Measurements from ENCODE around the gene NPPA.

NPPA gene

DNA sequence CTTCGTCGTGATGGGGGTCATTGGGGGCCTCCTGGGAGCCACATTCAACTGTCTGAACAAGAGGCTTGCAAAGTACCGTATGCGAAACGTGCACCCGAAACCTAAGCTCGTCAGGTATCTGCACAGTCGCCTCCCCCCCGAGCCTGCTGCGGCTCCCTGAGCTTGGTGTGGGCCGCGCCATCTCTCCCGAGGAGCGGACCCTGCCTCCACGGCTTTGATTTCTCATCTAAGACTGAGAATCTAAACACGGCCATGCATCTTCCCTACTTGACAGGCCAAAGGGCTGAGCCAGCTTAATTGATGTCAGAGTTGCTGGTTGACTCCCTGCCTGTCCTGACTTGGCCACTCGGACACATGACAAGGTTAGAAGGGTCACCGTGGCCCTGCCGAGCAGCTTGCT lies 19.1 kb downstream of the NPPA start:
- H3K4me3 ChIP-seq (ENCODE audit: low read depth, low read length) = no peak overlapping the region
- DNase-seq (ENCODE audit: low read depth, low spot score) = no peak
- POLR2A ChIA-PET = no interaction called here
- CTCF ChIA-PET = interaction anchor here (1.2 to 8.7 kb wide), 2 partner anchors 10 to 16 kb away, joined by 3 to 86 read pairs; no protein-coding TSS in a partner anchor
- TF ChIP-seq, protein P1, sequence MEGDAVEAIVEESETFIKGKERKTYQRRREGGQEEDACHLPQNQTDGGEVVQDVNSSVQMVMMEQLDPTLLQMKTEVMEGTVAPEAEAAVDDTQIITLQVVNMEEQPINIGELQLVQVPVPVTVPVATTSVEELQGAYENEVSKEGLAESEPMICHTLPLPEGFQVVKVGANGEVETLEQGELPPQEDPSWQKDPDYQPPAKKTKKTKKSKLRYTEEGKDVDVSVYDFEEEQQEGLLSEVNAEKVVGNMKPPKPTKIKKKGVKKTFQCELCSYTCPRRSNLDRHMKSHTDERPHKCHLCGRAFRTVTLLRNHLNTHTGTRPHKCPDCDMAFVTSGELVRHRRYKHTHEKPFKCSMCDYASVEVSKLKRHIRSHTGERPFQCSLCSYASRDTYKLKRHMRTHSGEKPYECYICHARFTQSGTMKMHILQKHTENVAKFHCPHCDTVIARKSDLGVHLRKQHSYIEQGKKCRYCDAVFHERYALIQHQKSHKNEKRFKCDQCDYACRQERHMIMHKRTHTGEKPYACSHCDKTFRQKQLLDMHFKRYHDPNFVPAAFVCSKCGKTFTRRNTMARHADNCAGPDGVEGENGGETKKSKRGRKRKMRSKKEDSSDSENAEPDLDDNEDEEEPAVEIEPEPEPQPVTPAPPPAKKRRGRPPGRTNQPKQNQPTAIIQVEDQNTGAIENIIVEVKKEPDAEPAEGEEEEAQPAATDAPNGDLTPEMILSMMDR (IDR thresholded peaks at IDR 0.05; ENCODE audit: insufficient read depth, low read length, missing control alignments) = no peak

DNA sequence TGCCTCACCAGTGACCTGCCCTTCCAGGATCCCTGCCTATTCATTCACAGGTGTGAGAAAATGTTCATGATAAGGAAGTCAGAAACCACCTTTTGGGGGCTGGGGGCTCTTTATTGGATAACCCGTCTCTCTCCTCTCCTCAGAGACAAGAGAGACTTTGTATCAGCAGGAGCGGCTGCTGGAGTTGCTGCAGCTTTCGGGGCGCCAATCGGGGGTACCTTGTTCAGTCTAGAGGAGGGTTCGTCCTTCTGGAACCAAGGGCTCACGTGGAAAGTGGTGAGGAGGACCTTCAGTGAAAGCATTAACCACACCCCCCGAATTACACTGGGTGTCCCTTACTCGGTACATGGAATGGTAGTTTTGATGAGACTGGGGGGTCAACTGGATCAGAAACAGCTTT lies 20.6 kb downstream of the NPPA start:
- TF ChIP-seq, protein P1 (IDR thresholded peaks at IDR 0.05; ENCODE audit: insufficient read depth, low read length, missing control alignments) = no peak
- ChIA-PET POLR2A (no interaction called here), CTCF (interaction anchor here (8.7 kb wide), 1 partner anchor 11 kb away, joined by 86 read pairs; no protein-coding TSS in a partner anchor)
- no peak for DNase-seq (ENCODE audit: low read depth, low spot score)
- H3K4me3 ChIP-seq (ENCODE audit: low read depth, low read length) = no peak overlapping the region

DNA sequence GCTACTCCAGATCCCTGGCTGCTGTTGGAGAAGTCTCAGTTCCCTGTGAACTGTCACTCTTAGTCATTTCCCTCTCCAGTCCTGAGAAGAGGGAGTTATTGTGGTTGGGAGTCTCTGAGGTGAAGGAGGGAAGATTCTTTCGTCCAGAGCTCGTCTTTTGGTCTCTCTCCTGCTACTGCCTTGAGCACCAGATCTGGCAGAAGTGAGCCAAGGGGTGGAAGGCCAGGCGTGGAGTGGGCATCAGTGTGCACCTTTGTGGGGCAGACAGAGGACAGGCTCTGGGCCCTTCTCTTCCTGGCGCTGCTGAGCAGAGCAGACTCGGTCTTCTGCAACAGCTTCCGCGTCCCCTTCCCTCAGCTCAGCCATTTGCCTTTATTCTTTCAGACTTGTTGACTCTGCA lies 22.5 kb downstream of the NPPA start:
- H3K4me3 ChIP-seq (ENCODE audit: low read depth, low read length) = no peak overlapping the region
- CTCF ChIA-PET = interaction anchor here (8.7 kb wide), 1 partner anchor 13 kb away, joined by 86 read pairs; no protein-coding TSS in a partner anchor

DNA sequence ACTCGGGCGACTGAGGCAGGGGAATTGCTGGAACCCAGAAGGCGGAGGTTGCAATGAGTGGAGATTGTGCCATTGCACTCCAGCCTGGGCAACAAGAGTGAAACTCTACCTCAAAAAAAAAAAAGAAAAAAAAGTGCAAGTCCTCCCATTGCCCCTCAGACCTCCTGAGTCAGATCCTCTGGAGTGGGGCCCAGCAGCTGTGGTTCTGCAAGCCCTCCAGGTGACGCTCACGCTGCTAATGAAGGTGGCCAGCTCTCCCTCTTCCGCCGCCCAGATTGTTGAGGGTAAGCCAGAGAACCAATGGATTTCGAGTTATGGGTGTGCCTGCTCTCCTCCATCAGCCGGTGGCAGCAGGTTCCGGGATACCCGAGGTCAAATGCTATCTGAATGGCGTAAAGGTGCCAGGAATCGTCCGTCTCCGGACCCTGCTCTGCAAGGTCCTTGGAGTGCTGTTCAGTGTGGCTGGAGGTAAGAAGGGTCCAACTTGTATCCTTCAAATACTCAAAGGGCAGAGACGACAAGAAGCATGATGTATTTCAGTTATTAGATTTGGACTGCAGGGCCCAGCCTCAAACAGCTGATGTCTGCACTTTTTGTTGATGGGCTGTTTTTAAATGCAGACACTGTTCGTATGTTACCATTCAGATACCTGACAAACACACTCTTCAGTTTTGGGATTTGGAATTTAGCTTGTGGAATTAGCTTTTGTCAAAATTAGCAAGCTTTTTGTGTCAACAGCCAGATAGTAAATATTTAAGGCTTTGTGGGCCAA lies 24.0 kb downstream of the NPPA start:
- POLR2A ChIA-PET = interaction anchor here (0.7 to 1.3 kb wide), 2 partner anchors 57 to 85 kb away, joined by 4 to 5 read pairs; no protein-coding TSS in a partner anchor
- CTCF ChIA-PET = interaction anchor here (0.9 to 8.7 kb wide), 3 partner anchors 15 to 786 kb away, joined by 3 to 86 read pairs (median 4); no protein-coding TSS in a partner anchor
- no peak overlapping the region for H3K4me3 ChIP-seq (ENCODE audit: low read depth, low read length)
- no peak for DNase-seq (ENCODE audit: low read depth, low spot score)
- TF ChIP-seq, protein P1 (IDR thresholded peaks at IDR 0.05; ENCODE audit: insufficient read depth, low read length, missing control alignments) = no peak

More for the DNA sequence above, 22.5 kb downstream of the NPPA start:
- TF ChIP-seq, protein P1 (IDR thresholded peaks at IDR 0.05; ENCODE audit: insufficient read depth, low read length, missing control alignments) = no peak
- POLR2A ChIA-PET = interaction anchor here (1.3 kb wide), 1 partner anchor 83 kb away, joined by 5 read pairs; no protein-coding TSS in a partner anchor
- DNase-seq (ENCODE audit: low read depth, low spot score) = no peak

DNA sequence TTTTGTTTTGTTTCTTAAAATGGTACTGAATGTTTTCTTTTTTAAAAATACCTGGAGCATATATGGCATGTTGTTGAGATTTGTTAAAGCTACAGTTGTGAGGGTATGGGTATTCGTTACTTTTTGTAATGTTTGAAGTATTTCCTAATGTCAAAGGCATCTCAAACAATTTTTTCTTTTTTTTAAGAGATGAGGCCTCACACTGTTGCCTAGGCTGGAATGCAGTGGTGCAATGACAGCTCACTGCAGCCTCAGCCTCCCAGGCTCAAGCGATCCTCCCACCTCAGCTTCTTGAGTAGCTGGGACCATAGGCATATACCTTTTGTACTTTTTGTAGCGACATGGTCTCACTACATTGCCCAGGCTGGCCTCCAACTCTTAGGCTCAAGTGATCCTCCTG lies 25.5 kb downstream of the NPPA start:
- POLR2A ChIA-PET = interaction anchor here (1.3 to 1.8 kb wide), 2 partner anchors 17 to 87 kb away, joined by 4 to 10 read pairs; no protein-coding TSS in a partner anchor
- CTCF ChIA-PET = interaction anchor here (1.2 to 8.7 kb wide), 2 partner anchors 16 to 35 kb away, joined by 3 to 86 read pairs; no protein-coding TSS in a partner anchor
- TF ChIP-seq, protein P1 (IDR thresholded peaks at IDR 0.05; ENCODE audit: insufficient read depth, low read length, missing control alignments) = no peak
- H3K4me3 ChIP-seq (ENCODE audit: low read depth, low read length) = no peak overlapping the region
- no peak for DNase-seq (ENCODE audit: low read depth, low spot score)

DNA sequence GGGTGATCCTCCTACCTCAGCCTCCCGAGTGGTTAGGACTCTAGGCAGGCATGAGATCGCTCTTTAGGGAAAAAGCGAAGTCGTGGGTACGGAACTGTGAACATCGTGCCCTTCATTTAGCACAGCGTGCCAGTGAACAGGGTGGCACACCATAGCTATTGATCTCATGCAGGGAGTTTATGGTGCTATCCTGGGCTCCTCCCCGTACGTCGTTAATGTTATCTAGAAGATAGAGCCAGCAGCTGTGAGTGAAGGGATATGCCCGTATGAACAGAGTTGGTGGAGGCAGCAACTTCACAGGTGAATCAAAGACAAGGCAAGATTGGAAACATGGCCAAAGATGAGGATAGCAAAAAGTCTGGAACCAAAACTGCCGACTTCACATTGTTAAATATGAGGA lies 30.4 kb downstream of the NPPA start:
- TF ChIP-seq, protein P1 (IDR thresholded peaks at IDR 0.05; ENCODE audit: insufficient read depth, low read length, missing control alignments) = no peak
- POLR2A ChIA-PET = no interaction called here

More for the DNA sequence above, 30.4 kb downstream of the NPPA start:
- CTCF ChIA-PET = no interaction called here
- no peak overlapping the region for H3K4me3 ChIP-seq (ENCODE audit: low read depth, low read length)
- no peak for DNase-seq (ENCODE audit: low read depth, low spot score)

Data from AG04449 (cell line).